Measurements from ENCODE around the gene HTRA3. TPM values are rescaled to one million over a fixed set of nuclear protein-coding genes. Genes with fewer than 3 reads are reported as not detected.

HTRA3 gene
- total RNA-seq, 1 experiment from 2014 or later = 2.3 TPM

DNA sequence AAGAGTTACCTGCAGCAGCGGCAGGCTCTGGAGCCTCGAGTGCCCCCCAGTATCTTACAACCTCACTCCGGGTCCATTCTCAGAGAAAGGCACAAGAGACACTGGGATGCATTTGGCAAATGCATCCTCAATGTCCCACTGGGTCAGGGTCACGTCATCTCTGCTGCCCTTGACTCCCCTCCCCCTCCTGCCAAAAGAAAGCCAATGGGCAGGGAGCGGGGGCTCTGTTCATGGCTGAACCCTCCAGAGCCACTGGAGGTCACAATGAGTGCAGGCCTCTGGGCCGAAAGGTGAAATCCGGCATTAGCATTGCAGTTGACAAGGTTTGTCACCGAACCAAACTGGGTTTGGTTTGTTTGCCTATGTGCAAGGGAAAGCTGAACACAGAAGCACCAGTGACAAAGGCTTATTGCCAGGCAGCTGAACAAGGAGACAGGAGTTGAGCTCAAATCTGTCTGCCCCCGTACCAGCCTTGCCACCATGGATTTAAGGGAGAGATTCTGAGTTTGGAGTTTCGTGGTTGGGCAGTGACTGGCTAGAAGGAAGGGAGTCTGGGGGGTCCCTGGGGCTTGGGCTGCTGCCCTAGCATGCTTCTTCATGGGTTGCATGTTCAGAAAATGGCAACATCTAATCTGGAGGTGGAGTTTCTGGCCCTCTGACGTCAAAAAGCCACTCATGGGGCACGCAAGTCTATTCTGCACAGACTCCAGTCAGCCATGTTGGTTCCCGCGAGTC lies 64.3 kb downstream of the HTRA3 start:
- Mint-ChIP-seq H3K4me1 (no peaks in the 10 kb centered on the region), H3K4me3 (no peak overlapping the region), H3K9me3 (peaks cover 31% of the 10 kb centered on the region), H3K27ac (no peak overlapping the region), H3K27me3 (ENCODE audit: low read depth) (no peaks in the 10 kb centered on the region), H3K36me3 (peaks cover 5% of the 10 kb centered on the region)
- CTCF ChIA-PET = interaction anchor here (0.9 to 1.0 kb wide), 2 partner anchors 14 to 69 kb away, joined by 3 to 4 read pairs; no protein-coding TSS in a partner anchor
- no peak for DNase-seq (ENCODE audit: low spot score)
- ATAC-seq = no peak
- TF ChIP-seq, protein P1, sequence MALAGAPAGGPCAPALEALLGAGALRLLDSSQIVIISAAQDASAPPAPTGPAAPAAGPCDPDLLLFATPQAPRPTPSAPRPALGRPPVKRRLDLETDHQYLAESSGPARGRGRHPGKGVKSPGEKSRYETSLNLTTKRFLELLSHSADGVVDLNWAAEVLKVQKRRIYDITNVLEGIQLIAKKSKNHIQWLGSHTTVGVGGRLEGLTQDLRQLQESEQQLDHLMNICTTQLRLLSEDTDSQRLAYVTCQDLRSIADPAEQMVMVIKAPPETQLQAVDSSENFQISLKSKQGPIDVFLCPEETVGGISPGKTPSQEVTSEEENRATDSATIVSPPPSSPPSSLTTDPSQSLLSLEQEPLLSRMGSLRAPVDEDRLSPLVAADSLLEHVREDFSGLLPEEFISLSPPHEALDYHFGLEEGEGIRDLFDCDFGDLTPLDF (CRISPR knock-in tag; IDR thresholded peaks at IDR 0.05) = no peak
- TF ChIP-seq JAZF1 (CRISPR knock-in tag; IDR thresholded peaks at IDR 0.05) = no peak
- no peak for TF ChIP-seq ZNF232 (CRISPR knock-in tag; IDR thresholded peaks at IDR 0.05)
- TF ChIP-seq, protein P2, sequence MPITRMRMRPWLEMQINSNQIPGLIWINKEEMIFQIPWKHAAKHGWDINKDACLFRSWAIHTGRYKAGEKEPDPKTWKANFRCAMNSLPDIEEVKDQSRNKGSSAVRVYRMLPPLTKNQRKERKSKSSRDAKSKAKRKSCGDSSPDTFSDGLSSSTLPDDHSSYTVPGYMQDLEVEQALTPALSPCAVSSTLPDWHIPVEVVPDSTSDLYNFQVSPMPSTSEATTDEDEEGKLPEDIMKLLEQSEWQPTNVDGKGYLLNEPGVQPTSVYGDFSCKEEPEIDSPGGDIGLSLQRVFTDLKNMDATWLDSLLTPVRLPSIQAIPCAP (CRISPR knock-in tag; IDR thresholded peaks at IDR 0.05) = no peak
- POLR2A ChIA-PET = no interaction called here

DNA sequence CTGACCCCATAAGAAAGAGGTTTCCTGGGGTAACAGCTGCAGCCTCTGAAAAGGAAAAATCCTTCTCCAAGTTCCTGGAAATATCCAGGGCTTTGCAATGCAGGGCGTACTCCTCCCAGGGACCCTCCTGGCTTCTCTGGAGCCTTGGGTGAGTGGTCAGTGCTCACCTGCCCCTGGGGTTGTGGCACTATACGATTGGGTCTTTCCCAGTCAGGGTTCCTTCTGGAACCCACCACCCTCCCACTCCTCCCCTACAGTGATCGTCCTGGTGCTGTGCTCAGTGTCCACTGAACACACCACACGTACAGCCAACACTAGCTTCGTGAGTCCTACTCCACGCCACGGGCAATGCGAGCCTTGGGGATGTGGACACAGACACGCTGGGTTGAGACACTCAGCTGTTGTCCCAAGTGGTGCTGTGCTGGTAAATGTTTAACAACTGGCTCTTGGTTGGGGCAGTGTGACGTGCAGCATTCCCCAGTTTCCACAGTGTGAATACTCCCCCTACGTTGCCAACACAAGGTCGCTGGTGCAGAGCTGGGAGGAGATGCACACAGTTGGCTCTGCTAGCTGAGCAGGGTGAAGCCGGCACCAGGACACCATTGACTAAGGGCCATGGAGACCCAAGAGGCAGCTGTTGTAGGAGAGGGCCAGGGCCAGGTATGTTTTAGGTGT lies 65.4 kb downstream of the HTRA3 start:
- ATAC-seq (no peak), DNase-seq (ENCODE audit: low spot score) (no peak)
- H3K4me3 Mint-ChIP-seq = no peak overlapping the region
- POLR2A ChIA-PET = no interaction called here
- no peaks in the 10 kb centered on the region for H3K27me3 Mint-ChIP-seq (ENCODE audit: low read depth)
- TF ChIP-seq TEAD1 (CRISPR knock-in tag; IDR thresholded peaks at IDR 0.05) (no peak), ESRRA (CRISPR knock-in tag; IDR thresholded peaks at IDR 0.05; ENCODE audit: borderline replicate concordance) (no peak), ZNF423 (CRISPR knock-in tag; IDR thresholded peaks at IDR 0.05) (no peak), ZNF121 (CRISPR knock-in tag; IDR thresholded peaks at IDR 0.05) (no peak), KAT7 (CRISPR knock-in tag; IDR thresholded peaks at IDR 0.05; ENCODE audit: borderline replicate concordance) (no peak), ETV6 (CRISPR knock-in tag; IDR thresholded peaks at IDR 0.05) (no peak), NR1H2 (CRISPR knock-in tag; IDR thresholded peaks at IDR 0.05) (no peak), SMAD4 (CRISPR knock-in tag; IDR thresholded peaks at IDR 0.05) (no peak), MYBL2 (CRISPR knock-in tag; IDR thresholded peaks at IDR 0.05) (no peak), NR3C1 (CRISPR knock-in tag; conservative IDR thresholded peaks at IDR 0.05; ENCODE audit: low read depth) (no peak), FOXJ3 (CRISPR knock-in tag; IDR thresholded peaks at IDR 0.05; ENCODE audit: borderline replicate concordance) (no peak), ZBTB21 (CRISPR knock-in tag; IDR thresholded peaks at IDR 0.05; ENCODE audit: borderline replicate concordance) (no peak), HMGA2 (CRISPR knock-in tag; IDR thresholded peaks at IDR 0.05) (no peak), MXD4 (CRISPR knock-in tag; IDR thresholded peaks at IDR 0.05; ENCODE audit: borderline replicate concordance) (no peak), FOXK1 (CRISPR knock-in tag; IDR thresholded peaks at IDR 0.05) (no peak), TEAD4 (CRISPR knock-in tag; IDR thresholded peaks at IDR 0.05) (no peak)
- TF ChIP-seq, protein P3, sequence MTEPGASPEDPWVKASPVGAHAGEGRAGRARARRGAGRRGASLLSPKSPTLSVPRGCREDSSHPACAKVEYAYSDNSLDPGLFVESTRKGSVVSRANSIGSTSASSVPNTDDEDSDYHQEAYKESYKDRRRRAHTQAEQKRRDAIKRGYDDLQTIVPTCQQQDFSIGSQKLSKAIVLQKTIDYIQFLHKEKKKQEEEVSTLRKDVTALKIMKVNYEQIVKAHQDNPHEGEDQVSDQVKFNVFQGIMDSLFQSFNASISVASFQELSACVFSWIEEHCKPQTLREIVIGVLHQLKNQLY (CRISPR knock-in tag; IDR thresholded peaks at IDR 0.05) = no peak
- TF ChIP-seq, protein P4, sequence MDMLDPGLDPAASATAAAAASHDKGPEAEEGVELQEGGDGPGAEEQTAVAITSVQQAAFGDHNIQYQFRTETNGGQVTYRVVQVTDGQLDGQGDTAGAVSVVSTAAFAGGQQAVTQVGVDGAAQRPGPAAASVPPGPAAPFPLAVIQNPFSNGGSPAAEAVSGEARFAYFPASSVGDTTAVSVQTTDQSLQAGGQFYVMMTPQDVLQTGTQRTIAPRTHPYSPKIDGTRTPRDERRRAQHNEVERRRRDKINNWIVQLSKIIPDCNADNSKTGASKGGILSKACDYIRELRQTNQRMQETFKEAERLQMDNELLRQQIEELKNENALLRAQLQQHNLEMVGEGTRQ (CRISPR knock-in tag; IDR thresholded peaks at IDR 0.05) = no peak
- TF ChIP-seq, protein P5, sequence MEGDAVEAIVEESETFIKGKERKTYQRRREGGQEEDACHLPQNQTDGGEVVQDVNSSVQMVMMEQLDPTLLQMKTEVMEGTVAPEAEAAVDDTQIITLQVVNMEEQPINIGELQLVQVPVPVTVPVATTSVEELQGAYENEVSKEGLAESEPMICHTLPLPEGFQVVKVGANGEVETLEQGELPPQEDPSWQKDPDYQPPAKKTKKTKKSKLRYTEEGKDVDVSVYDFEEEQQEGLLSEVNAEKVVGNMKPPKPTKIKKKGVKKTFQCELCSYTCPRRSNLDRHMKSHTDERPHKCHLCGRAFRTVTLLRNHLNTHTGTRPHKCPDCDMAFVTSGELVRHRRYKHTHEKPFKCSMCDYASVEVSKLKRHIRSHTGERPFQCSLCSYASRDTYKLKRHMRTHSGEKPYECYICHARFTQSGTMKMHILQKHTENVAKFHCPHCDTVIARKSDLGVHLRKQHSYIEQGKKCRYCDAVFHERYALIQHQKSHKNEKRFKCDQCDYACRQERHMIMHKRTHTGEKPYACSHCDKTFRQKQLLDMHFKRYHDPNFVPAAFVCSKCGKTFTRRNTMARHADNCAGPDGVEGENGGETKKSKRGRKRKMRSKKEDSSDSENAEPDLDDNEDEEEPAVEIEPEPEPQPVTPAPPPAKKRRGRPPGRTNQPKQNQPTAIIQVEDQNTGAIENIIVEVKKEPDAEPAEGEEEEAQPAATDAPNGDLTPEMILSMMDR (IDR thresholded peaks at IDR 0.05) = no peak
- TF ChIP-seq, protein P6, sequence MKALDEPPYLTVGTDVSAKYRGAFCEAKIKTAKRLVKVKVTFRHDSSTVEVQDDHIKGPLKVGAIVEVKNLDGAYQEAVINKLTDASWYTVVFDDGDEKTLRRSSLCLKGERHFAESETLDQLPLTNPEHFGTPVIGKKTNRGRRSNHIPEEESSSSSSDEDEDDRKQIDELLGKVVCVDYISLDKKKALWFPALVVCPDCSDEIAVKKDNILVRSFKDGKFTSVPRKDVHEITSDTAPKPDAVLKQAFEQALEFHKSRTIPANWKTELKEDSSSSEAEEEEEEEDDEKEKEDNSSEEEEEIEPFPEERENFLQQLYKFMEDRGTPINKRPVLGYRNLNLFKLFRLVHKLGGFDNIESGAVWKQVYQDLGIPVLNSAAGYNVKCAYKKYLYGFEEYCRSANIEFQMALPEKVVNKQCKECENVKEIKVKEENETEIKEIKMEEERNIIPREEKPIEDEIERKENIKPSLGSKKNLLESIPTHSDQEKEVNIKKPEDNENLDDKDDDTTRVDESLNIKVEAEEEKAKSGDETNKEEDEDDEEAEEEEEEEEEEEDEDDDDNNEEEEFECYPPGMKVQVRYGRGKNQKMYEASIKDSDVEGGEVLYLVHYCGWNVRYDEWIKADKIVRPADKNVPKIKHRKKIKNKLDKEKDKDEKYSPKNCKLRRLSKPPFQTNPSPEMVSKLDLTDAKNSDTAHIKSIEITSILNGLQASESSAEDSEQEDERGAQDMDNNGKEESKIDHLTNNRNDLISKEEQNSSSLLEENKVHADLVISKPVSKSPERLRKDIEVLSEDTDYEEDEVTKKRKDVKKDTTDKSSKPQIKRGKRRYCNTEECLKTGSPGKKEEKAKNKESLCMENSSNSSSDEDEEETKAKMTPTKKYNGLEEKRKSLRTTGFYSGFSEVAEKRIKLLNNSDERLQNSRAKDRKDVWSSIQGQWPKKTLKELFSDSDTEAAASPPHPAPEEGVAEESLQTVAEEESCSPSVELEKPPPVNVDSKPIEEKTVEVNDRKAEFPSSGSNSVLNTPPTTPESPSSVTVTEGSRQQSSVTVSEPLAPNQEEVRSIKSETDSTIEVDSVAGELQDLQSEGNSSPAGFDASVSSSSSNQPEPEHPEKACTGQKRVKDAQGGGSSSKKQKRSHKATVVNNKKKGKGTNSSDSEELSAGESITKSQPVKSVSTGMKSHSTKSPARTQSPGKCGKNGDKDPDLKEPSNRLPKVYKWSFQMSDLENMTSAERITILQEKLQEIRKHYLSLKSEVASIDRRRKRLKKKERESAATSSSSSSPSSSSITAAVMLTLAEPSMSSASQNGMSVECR (CRISPR knock-in tag; IDR thresholded peaks at IDR 0.05; ENCODE audit: borderline replicate concordance) = no peak
- CTCF ChIA-PET = interaction anchor here (0.9 to 1.7 kb wide), 3 partner anchors 15 to 68 kb away, joined by 3 to 7 read pairs (median 4); no protein-coding TSS in a partner anchor
- H3K27ac Mint-ChIP-seq = no peak overlapping the region
- H3K36me3 Mint-ChIP-seq = peaks cover 5% of the 10 kb centered on the region
- peaks cover 31% of the 10 kb centered on the region for H3K9me3 Mint-ChIP-seq
- H3K4me1 Mint-ChIP-seq = no peaks in the 10 kb centered on the region
